HPDE6-E6E7 (cell line): ENCODE results near the gene CDC14B.

Experiments
- DNase-seq: peaks from one replicate; pipeline ENCODE4 v3.0.0; 2011; ENCODE audit warnings: missing footprints; ENCODE audit errors: extremely low spot score

Gene CDC14B

GRCh38 chr9:96502539-96503373, 116.9 kb downstream of the CDC14B start:
- no peak for DNase-seq

- DNase-seq = no peak
Measured at GRCh38 chr9:96501633-96502538, 117.8 kb downstream of the CDC14B start.

DNA sequence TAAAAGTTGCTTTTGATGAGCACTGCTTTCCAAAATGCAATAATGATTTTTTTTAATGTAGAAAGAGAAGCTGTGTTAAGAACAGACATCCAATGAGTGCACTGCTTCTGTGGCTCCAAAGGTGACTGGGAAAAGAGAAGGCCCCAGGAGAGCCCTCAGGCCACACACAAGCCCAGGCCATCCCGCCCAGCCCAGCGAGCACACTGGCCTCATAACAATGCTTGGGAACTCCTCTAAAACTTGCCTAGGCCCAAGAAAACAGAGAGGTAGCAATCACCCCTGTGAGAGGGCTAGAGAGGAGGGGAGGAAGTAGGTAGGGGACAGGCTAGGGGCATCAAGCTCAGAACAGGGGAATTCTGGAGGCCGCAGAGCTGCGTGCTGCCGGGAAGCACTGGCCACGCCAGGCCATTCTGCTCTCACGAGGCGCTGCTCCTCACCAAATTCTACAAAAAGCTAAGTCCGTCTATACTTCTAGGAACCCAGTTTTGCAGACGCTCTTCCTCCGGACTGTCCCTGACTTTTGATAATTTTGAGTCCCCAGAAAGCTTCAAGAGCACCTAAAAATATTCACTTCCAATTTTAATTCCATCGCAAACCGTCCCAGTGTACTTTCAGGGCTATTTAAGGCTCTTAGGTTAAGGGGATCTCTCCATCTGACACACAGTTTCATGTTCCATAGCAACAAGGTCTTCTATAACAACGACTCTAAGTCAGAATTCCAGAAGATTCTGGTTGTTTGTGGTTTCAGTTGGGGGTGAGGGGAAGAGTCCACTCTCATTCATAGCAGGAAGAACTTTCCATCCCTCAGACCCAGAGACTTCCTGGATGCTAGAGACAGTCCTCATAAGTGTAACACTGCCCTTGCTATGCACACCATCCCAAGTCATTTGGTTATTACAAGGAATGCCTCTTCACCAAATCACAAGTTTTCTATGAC, 118.7 kb downstream of the CDC14B start:
- DNase-seq = no peak

DNA sequence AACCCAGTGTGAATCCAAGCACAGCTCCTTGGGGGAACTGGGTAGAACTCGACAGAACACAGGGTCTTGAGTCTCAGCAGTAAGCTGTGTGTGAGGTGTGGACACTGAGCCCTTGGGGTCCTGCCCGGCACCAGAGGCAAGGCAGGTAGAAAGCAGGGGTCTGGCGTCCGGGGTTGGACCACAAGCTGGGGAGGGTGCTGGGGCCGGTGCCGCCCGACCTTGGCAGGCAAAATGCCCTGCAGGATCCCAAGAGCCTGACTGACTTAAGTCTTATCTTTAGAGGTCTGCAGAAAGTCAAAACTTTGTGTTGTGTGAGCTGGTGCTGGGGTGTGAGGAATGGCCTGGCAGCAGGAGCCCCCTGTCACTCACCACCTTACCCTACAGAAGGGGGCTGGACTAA, 120.4 kb downstream of the CDC14B start:
- no peak for DNase-seq

- DNase-seq = no peak
Measured at GRCh38 chr9:96498796-96499195, 120.8 kb downstream of the CDC14B start.

- DNase-seq = no peak
Measured at GRCh38 chr9:96497117-96497399, 122.6 kb downstream of the CDC14B start.

DNA sequence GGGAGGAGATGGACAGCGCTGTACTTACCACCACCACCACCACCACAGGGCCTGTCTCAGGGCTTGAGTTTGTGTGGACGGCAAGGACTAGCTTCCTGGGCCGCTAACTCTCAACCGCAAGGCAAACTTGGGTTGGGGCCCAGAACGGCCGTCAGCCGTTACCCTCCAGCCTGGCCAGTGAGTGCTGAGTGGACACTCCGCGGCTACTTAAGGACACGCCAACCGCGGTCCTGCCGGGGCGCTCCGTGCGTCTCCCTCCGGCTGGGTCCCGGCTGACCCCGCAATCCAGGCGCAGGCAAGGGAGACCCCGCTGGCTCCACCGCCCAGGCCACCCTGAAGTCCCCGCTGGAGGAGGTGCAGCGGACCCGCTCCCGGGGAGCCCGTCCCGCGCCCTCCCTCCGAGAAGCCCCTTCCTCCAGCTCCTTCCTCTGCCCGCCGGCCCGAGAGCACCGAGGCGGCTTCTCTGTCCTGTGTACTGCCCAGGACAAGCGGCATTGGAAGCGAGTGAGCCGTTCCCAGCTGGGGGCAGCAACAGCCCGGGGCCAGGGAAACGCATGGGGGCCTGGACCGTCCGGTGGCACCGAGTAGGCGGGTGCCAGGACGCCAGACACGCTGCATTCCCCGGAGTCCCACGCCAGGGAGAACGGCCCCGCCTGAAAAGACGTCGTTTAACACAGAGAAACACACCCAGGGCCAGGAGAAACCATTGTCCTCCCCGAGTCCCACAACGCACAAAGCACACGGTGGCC, 123.1 kb downstream of the CDC14B start:
- DNase-seq = no peak

- DNase-seq = no peak
Measured at GRCh38 chr9:96495341-96495740, 124.3 kb downstream of the CDC14B start.

GRCh38 chr9:96494215-96494800, 125.3 kb downstream of the CDC14B start:
- DNase-seq = no peak

DNA sequence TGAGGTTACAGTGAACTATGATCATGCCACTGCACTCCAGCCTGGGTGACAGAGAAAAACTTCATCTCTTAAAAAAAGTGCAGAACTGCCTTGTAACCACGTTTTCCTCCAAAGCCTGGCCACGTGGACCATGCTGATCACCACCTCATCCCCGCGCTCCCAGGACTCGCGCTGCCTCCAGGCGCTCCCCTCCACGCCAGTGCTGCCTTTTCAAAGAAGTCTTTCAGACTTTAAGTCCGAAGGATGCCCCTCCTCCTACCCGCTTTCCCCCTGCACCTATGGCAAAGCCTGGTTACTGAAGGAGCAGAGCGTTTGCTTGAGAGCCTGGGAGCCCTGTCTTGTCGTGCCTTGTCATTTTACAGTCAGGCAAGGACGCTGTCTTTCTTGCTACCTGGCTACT, 125.9 kb downstream of the CDC14B start:
- DNase-seq = no peak

- DNase-seq = no peak
Measured at GRCh38 chr9:96492993-96493531, 126.6 kb downstream of the CDC14B start.

GRCh38 chr9:96491880-96492525, 127.6 kb downstream of the CDC14B start:
- DNase-seq = no peak

GRCh38 chr9:96491079-96491879, 128.4 kb downstream of the CDC14B start:
- no peak for DNase-seq

DNA sequence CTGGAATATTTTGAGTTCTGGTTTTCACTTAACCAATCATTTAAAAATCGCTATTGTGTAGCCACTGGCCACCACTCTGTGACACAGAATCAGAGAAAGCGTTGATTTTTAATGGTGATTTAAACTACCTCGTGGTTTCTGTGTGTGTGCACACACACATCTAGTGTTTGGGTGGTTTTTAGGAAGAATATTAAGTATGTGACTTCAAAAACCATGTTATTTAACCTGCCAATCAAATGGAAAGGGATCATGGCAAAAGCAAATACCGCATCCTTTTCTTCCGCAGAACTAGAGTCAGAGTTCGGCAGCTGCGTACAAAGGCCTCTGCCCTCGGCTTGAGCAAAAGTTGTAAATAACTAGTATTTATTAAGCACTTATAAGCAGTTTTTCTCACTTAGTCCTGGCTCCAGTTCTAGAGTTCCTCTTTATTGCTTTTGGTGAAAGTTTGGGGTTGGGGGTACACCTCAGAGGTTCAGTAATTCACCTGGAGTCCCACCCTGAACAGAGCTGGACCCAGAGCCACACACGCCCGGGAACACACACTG, 129.0 kb downstream of the CDC14B start:
- DNase-seq = no peak

DNA sequence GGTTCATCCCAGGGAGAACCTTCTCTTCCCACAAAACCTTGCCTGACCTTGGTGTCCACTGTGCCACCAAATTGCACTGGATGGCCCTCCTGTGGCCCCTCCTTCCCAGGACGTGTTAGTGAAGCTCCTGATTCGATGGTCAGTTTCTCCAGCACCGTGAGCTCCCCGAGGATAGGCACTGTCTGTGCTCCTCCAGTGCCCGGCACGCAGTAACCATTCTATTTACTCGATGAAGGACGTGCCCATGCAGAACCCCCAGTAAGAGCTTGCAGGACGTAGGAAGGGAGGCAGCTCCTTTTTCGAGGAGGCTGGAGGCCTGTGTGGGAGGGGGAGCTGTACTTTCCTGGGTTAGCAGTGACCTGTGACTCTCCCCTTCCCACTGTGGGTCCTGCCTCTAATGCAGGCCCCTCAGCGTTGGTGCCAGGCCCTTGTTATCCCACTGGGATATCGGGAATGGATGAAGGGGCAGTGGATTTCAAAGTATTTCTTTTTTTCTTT, 130.1 kb downstream of the CDC14B start:
- DNase-seq = no peak

DNA sequence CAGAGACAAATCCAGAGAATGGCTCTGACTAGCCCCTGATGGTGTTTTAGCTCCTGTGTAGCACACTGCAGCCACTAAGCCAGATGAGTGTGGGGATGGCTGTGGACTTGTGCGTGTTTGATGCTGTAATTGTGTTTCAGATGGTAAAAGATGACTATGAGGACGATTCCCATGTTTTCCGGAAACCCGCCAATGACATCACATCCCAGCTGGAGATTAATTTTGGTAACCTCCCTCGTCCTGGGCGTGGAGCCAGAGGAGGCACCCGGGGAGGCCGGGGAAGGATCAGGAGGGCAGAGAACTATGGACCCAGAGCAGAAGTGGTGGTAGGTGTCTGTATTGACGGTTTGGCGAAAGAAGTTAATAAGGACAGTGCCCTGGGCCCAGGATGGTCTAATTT, 131.7 kb downstream of the CDC14B start:
- DNase-seq = no peak

DNA sequence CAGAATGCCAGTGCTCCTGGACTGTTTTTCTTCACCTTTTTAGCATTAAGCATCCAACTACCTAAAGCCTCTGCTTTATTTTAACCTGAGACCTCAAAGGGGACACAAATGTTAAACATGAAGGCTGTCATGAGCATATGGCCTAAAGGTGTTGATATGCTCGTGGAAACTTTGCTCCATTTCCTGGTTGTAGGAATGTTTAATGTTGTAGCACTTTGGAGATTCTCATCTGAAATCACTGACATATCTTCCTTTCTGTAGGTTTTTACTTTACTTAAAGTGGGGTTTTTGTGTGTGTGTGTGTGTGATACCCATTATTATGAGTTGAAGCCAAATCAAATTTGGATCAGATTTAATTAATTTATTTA, 132.6 kb downstream of the CDC14B start:
- no peak for DNase-seq

- no peak for DNase-seq
Measured at GRCh38 chr9:96486386-96487028, 133.1 kb downstream of the CDC14B start.
